Colon (tissue), 2 donors: Measurements from ENCODE around the gene TERB2.
"Not testable (repeated sequence)": the region's sequence is repeated elsewhere in the genome, so short reads cannot be mapped to it uniquely, and the experiment has no call there.

ENCODE experiments used
- FAIRE-seq: peaks from 2 replicates; lab custom pipeline; 2012; peaks lifted over from hg19 to GRCh38; lab: Jason Lieb, UNC
- donor health status: control.
- donor health status: control.

TERB2 gene

DNA sequence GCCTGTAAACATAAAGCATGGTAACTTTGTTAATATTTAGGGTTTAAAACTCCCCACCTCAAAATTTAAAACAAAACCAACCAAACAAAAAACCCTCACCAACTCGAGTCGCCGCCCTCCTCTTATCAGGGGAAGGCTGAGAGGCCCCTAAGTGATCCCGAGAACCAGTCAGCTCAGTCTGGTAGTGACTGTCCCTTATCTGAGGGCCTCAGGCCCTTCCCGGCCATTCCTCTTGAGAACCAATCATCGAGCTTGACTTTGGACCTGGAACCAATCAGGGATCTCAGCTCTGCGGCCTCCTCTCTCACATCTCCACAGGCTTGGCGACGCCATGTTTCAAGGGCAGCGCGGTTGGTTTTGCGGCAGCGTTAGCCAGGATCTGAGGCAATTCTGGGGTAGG is at the start of gene TERB2:
TERB2 (plus strand) TSS at position 300 of the 400 bp plus-strand sequence; CDS start at position 332, 32 bp downstream.
- FAIRE-seq: no peak

GRCh38 chr15:44909423-44909822 is 47.1 kb upstream of the TERB2 start:
- no peak for FAIRE-seq

- no peak for FAIRE-seq
These were observed 45.4 kb upstream of the TERB2 start for GRCh38 chr15:44910981-44911625.

GRCh38 chr15:44912186-44912585 is 44.3 kb upstream of the TERB2 start:
- not testable (repeated sequence) for FAIRE-seq

GRCh38 chr15:44912974-44913448 is 43.5 kb upstream of the TERB2 start:
- not testable (repeated sequence) for FAIRE-seq

GRCh38 chr15:44918136-44918535 is 38.4 kb upstream of the TERB2 start:
- no peak for FAIRE-seq

DNA sequence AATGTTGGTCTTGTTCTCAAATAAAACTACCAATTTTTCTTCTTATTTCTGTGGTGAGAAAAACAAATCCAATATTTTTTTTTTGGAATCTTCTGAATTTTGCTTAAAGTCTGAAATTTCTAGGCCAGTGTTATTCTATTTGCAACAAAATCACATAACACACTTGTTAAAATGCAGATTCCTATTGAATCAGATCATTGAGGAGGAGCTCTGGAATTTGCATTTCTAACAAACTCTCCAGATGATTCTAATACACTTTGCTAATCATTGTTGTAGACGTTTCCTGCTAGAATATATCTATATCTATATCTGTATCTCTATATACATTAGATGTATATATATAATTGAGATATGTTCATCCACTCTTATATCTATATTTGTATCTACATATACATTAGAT is 27.8 kb upstream of the TERB2 start:
- FAIRE-seq: peak; percentile 75

- FAIRE-seq: not testable (repeated sequence)
These were observed 26.2 kb upstream of the TERB2 start for GRCh38 chr15:44930283-44930682.

GRCh38 chr15:44958302-44958701 is 1.8 kb downstream of the TERB2 start:
- FAIRE-seq: not testable (repeated sequence)

DNA sequence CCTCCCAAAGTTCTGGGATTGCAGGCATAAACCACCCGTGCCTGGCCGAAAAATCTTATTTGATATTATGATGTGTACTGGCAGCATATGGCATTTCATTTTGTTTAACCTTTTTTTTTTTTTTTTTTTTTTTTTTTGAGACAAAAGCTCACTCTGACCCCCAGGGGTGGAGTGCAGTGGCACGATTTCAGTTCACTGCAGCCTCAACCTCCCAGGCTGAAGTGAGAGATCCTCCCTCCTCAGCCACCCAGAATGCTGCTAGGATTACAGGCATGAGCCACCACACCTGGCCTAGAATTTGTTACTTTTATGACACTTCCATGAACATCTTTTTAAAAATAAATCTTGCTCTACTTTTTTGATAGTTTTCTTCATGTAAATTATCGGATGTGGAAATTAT is 12.0 kb downstream of the TERB2 start:
- no peak for FAIRE-seq

DNA sequence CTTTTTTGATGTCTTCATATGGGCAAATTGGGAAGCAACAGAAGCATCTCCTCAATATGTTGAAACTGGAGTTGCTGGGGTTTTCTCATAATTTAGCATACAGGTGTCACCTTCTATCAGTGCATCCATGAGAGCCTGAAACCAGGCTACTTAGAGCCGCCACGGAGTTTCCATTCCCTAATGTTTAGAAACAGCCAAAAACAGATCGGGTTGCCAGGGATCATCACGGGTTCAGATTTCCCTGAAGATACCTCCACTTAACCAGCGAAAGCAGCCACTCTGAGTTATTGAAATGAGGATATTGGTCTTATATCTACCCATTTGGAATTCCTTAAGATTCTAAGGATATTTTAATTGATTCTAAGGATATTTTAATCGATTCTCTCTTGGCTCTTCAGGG is 14.5 kb downstream of the TERB2 start:
- FAIRE-seq: no peak

- FAIRE-seq: not testable (repeated sequence)
These were observed 19.7 kb downstream of the TERB2 start for GRCh38 chr15:44976183-44976582.

- FAIRE-seq: not testable (repeated sequence)
These were observed 21.3 kb downstream of the TERB2 start for GRCh38 chr15:44977781-44978180.

- not testable (repeated sequence) for FAIRE-seq
These were observed 23.3 kb downstream of the TERB2 start for GRCh38 chr15:44979617-44980339.

GRCh38 chr15:44984144-44984543 is 27.7 kb downstream of the TERB2 start:
- FAIRE-seq: not testable (repeated sequence)

- FAIRE-seq: not testable (repeated sequence)
These were observed 30.0 kb downstream of the TERB2 start for GRCh38 chr15:44986346-44987055.

DNA sequence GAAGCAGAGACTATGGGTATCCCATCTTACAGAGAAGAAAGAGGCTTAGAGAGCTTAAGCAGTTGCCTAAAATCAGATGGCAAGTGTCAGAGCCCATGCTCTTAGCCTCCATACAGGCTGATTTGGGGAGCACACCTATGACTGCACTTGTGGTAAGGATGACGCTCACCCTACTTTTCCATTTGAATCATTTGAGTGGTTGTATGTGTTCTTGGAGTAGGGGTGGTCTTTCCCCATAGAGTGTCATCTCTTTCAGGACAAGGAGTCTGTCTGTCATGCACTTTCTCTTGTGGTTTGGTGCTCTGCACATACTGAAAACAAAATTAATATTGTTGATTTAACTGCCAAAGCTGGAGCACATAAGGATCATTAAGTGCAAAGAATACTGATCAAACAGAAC is 31.2 kb downstream of the TERB2 start:
- FAIRE-seq: not testable (repeated sequence)

DNA sequence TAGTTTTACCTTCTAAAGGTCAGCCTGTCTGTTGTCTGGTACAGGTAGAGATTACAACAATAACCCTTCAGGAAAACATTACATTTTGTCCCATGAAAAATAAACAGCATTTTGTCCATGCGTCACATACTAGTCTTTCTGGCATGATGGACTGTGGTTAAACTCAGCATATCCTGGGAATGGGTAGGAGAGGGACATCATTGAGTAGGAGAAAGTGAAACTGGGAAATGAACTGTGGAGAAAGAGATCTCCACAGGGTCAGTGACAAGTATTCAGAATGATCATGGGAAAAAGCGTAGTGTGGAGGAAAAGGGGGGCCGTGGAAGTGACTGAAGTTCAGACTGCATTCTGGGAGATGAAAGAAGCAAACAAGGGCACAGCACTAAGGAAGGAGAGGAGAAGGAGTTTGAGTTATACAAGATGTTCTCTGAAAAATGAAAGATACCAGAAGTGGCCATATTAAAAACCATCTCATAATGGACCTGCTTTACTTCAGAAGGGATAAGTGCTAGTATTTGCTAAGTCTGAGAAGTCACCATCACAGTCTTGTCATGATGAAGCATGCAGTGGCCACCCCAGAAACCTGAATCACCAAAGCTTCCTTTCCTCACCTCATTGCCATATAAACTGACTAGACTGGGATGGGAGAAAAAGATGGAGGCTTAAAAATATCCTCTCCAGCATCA is 31.8 kb downstream of the TERB2 start:
- not testable (repeated sequence) for FAIRE-seq

DNA sequence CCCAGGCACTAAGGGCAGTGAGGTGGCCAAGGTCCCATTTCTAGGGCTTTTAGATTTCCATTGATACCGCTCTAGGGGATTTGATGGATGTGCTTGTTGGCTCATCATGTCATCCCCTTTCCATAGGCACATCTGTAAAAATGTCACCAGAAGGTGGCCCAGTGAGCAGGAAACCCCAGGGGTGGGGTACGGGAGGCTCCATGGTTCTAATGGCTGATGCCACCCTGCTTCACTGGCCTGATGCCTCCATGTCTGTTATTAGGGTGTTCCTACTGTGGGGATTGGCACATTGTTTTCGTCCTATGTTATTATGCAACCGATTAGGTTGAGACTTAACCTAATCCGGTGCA is 32.4 kb downstream of the TERB2 start:
- not testable (repeated sequence) for FAIRE-seq

- not testable (repeated sequence) for FAIRE-seq
These were observed 41.1 kb downstream of the TERB2 start for GRCh38 chr15:44997632-44998031.

- FAIRE-seq: no peak
These were observed 42.6 kb downstream of the TERB2 start for GRCh38 chr15:44999105-44999504.

GRCh38 chr15:45001180-45001579 is 44.7 kb downstream of the TERB2 start:
- FAIRE-seq: not testable (repeated sequence)
